GM04504 (cell line): ENCODE measurements around the gene TMEM158.

ENCODE experiments used
- DNase-seq: peaks from one replicate; pipeline ENCODE4 v3.0.0-alpha.2; 2012; ENCODE audit warnings: low read depth

TMEM158 gene

GRCh38 chr3:45199837-45200648 is 26.0 kb downstream of the TMEM158 start:
- DNase-seq = peak; percentile 64

- no peak for DNase-seq
These were observed 27.5 kb downstream of the TMEM158 start for GRCh38 chr3:45198264-45199260.

GRCh38 chr3:45194791-45195190 is 31.3 kb downstream of the TMEM158 start:
- no peak for DNase-seq

GRCh38 chr3:45191924-45192417 is 34.1 kb downstream of the TMEM158 start:
- DNase-seq = no peak

- no peak for DNase-seq
These were observed 34.7 kb downstream of the TMEM158 start for GRCh38 chr3:45191424-45191823.

GRCh38 chr3:45188719-45189659 is 37.1 kb downstream of the TMEM158 start:
- DNase-seq = no peak

- no peak for DNase-seq
These were observed 38.4 kb downstream of the TMEM158 start for GRCh38 chr3:45187694-45188141.

- no peak for DNase-seq
These were observed 39.2 kb downstream of the TMEM158 start for GRCh38 chr3:45186871-45187270.

GRCh38 chr3:45185461-45185860 is 40.6 kb downstream of the TMEM158 start:
- no peak for DNase-seq

GRCh38 chr3:45185052-45185451 is 41.0 kb downstream of the TMEM158 start:
- DNase-seq = no peak

- no peak for DNase-seq
These were observed 42.2 kb downstream of the TMEM158 start for GRCh38 chr3:45183872-45184262.

GRCh38 chr3:45182915-45183871 is 42.9 kb downstream of the TMEM158 start:
- no peak for DNase-seq

- no peak for DNase-seq
These were observed 44.6 kb downstream of the TMEM158 start for GRCh38 chr3:45181496-45181895.

- DNase-seq = no peak
These were observed 45.2 kb downstream of the TMEM158 start for GRCh38 chr3:45180899-45181298.

- no peak for DNase-seq
These were observed 46.0 kb downstream of the TMEM158 start for GRCh38 chr3:45180051-45180450.

- no peak for DNase-seq
These were observed 46.9 kb downstream of the TMEM158 start for GRCh38 chr3:45179163-45179562.

- no peak for DNase-seq
These were observed 47.7 kb downstream of the TMEM158 start for GRCh38 chr3:45178183-45179023.

GRCh38 chr3:45176912-45177311 is 49.2 kb downstream of the TMEM158 start:
- DNase-seq = no peak
